ENCODE measurements around the gene KRT25. TPM values are rescaled to one million over a fixed set of nuclear protein-coding genes. Genes with fewer than 3 reads are reported as not detected.

Gene KRT25
- total RNA-seq, 1 donor from 2014 or later: not detected

GRCh38 chr17:40699371-40699770 lies 55.8 kb downstream of the KRT25 start:
- no peak for DNase-seq (ENCODE audit: low read depth in 2 of 2)

Other genes starting within 250 kb of the KRT25 start
- gene CCR7, start 189.9 kb downstream of the KRT25 start, total RNA-seq: under 0.01 TPM in 1 of 2 replicates, not detected in the other
- 52.8 and 63.0 TPM in 2 replicates for gene SMARCE1, start 107.5 kb downstream of the KRT25 start, total RNA-seq
- not detected in 2 replicates for gene KRT222, start 90.2 kb downstream of the KRT25 start, total RNA-seq
- gene KRT24, start 51.6 kb downstream of the KRT25 start, total RNA-seq: not detected in 2 replicates
- not detected in 2 replicates for gene KRT26, start 16.9 kb upstream of the KRT25 start, total RNA-seq
- not detected in 2 replicates for gene KRT27, start 27.2 kb upstream of the KRT25 start, total RNA-seq
- not detected in 2 replicates for gene KRT28, start 44.6 kb upstream of the KRT25 start, total RNA-seq
- 1.6 and 3.3 TPM in 2 replicates for gene KRT10, start 67.3 kb upstream of the KRT25 start, total RNA-seq
- not detected in 2 replicates for gene KRT12, start 111.9 kb upstream of the KRT25 start, total RNA-seq
- gene KRT20, start 129.9 kb upstream of the KRT25 start, total RNA-seq: not detected in 2 replicates
- under 0.01 and 1.6 TPM in 2 replicates for gene KRT23, start 182.3 kb upstream of the KRT25 start, total RNA-seq
- not detected in 2 replicates for gene KRT39, start 211.6 kb upstream of the KRT25 start, total RNA-seq
- not detected in 2 replicates for gene KRT40, start 229.0 kb upstream of the KRT25 start, total RNA-seq
- gene KRTAP3-3, start 238.8 kb upstream of the KRT25 start, total RNA-seq: not detected in 2 replicates
- not detected in 2 replicates for gene KRTAP3-2, start 244.6 kb upstream of the KRT25 start, total RNA-seq

All from lung microvascular endothelial cell (primary cell).